HL-60 (cell line): Measurements from ENCODE around the gene MAPK6.

ENCODE experiments used
- DNase-seq, 2 experiments: peaks; one replicate each; pipeline ENCODE4 v3.0.0-alpha.2; 2010 to 2020; ENCODE audit warnings: low read depth in 1 of 2, low spot score in 1 of 2
- H3K27ac ChIP-seq: fragments of 250-450 bp; sonication (Bioruptor Pico); replicated peaks from 2 replicates; pipeline ENCODE4 v1.5.1; 2020; ENCODE audit warnings: mild to moderate bottlenecking, moderate library complexity
- H3K27me3 ChIP-seq: fragments of 250-450 bp; sonication (Bioruptor Pico); 2 replicates; pipeline ENCODE4 v1.5.1; 2021; ENCODE audit warnings: mild to moderate bottlenecking, moderate library complexity; ENCODE audit not compliant: insufficient read depth, poor library complexity, severe bottlenecking
- H3K4me3 ChIP-seq: replicated peaks from 2 replicates; pipeline ENCODE4 v1.5.1; 2011; ENCODE audit warnings: mild to moderate bottlenecking, control low read depth, low read length; ENCODE audit not compliant: insufficient read depth
- CTCF ChIP-seq: IDR thresholded peaks from one replicate; pipeline ENCODE4 v1.5.1; 2011; ENCODE audit warnings: low read length, control low read depth, inconsistent platforms; ENCODE audit not compliant: insufficient read depth
- GABPA ChIP-seq: IDR thresholded peaks from 2 replicates; pipeline ENCODE4 v1.6.1; 2012; ENCODE audit warnings: low read depth
- POLR2AphosphoS5 ChIP-seq: IDR thresholded peaks from 2 replicates; pipeline ENCODE4 v1.6.1; 2012; ENCODE audit warnings: low read depth
- REST ChIP-seq: IDR thresholded peaks from 2 replicates; pipeline ENCODE4 v1.6.1; 2012; ENCODE audit warnings: low read depth; ENCODE audit not compliant: insufficient replicate concordance
- SPI1 ChIP-seq: IDR thresholded peaks from 2 replicates; pipeline ENCODE4 v1.6.1; 2012; ENCODE audit warnings: low read depth, mild to moderate bottlenecking, borderline replicate concordance

Gene MAPK6

GRCh38 chr15:52011711-52012144, 7.3 kb upstream of the MAPK6 start:
- H3K27me3 ChIP-seq, result no peaks in the 10 kb centered on the region
- H3K4me3 ChIP-seq, result no peak overlapping the region
- H3K27ac ChIP-seq, result no peak overlapping the region
- TF ChIP-seq SPI1, result no peak
- no peak for TF ChIP-seq GABPA
- no peak for TF ChIP-seq CTCF
- TF ChIP-seq REST, result no peak
- no peak for TF ChIP-seq POLR2AphosphoS5
- no peak for DNase-seq

GRCh38 chr15:52012210-52012609, 6.8 kb upstream of the MAPK6 start:
- no peak overlapping the region for H3K4me3 ChIP-seq
- no peak for DNase-seq
- no peak overlapping the region for H3K27ac ChIP-seq
- H3K27me3 ChIP-seq, result no peaks in the 10 kb centered on the region
- TF ChIP-seq GABPA, result no peak
- TF ChIP-seq POLR2AphosphoS5, result no peak
- no peak for TF ChIP-seq SPI1
- TF ChIP-seq REST, result no peak
- no peak for TF ChIP-seq CTCF

- H3K27me3 ChIP-seq, result no peaks in the 10 kb centered on the region
- peak; percentile 72; the same call in 1 of the 2 replicates for TF ChIP-seq SPI1
- TF ChIP-seq GABPA, result no peak
- H3K27ac ChIP-seq, result peak overlapping the region; percentile 48
- peak; percentile 35 to 63 for DNase-seq
- H3K4me3 ChIP-seq, result no peak overlapping the region
Observed at GRCh38 chr15:52013151-52013791, 5.7 kb upstream of the MAPK6 start.

GRCh38 chr15:52014616-52015015, 4.4 kb upstream of the MAPK6 start:
- TF ChIP-seq POLR2AphosphoS5 (no peak), CTCF (no peak), GABPA (no peak), SPI1 (no peak), REST (no peak)
- Histone ChIP-seq H3K27ac (no peak overlapping the region), H3K27me3 (no peaks in the 10 kb centered on the region), H3K4me3 (no peak overlapping the region)
- no peak for DNase-seq
